PC-3 (cell line): ENCODE results near the gene DNPH1. TPM values are rescaled to one million over a fixed set of nuclear protein-coding genes. Genes with fewer than 3 reads are reported as not detected.

Experiments used
- ATAC-seq: fragments of 200-7000 bp; cut with Tn5 transposase; 2 replicates; pipeline ENCODE4 v1.9.1; 2020; ENCODE audit warnings: mild to moderate bottlenecking, moderate library complexity
- BruUV-seq: library from RNA; stranded (reverse); fragments of 400-500 nt; replicated peaks from 2 replicates; lab custom pipeline; 2021; lab: Mats Ljungman, UMichigan
- CTCF ChIA-PET: fragments of 300-600 bp; sonication (Branson Sonifier 250); formaldehyde crosslinking; loops from one replicate; lab custom pipeline; 2022; ENCODE audit warnings: antibody characterized with exemption; lab: Charles Lee
- POLR2A ChIA-PET: fragments of 300-600 bp; sonication (Branson Sonifier 250); formaldehyde crosslinking; loops from one replicate; lab custom pipeline; 2022; ENCODE audit warnings: antibody characterized with exemption; ENCODE audit not compliant: unreplicated experiment; lab: Charles Lee
- DNase-seq: peaks from one replicate; pipeline ENCODE4 v3.0.0-alpha.2; 2015
- H2AFZ ChIP-seq: fragments of 300-600 bp; sonication (generic); 2 replicates; pipeline ENCODE4 v1.6.0; 2016; ENCODE audit warnings: antibody characterized with exemption, low read length
- H3F3A ChIP-seq: fragments of 300-600 bp; sonication (generic); one replicate; pipeline ENCODE4 v1.6.0; 2017; ENCODE audit warnings: antibody characterized with exemption, low read length, control low read depth, mild to moderate bottlenecking; ENCODE audit not compliant: unreplicated experiment
- H3K27ac ChIP-seq: fragments of 300-600 bp; sonication (generic); 2 replicates; pipeline ENCODE4 v1.5.1; 2016; ENCODE audit warnings: mild to moderate bottlenecking, low read length
- H3K27me3 ChIP-seq: fragments of 300-600 bp; sonication (generic); 2 replicates; pipeline ENCODE4 v1.6.1; 2016; ENCODE audit warnings: low read length, mixed read lengths
- H3K36me3 ChIP-seq: fragments of 300-600 bp; sonication (generic); 2 replicates; pipeline ENCODE4 v1.6.1; 2016; ENCODE audit warnings: low read depth, mixed run types, low read length, mixed read lengths
- H3K4me1 ChIP-seq: fragments of 300-600 bp; sonication (generic); 2 replicates; pipeline ENCODE4 v1.5.1; 2016; ENCODE audit warnings: low read length; ENCODE audit not compliant: insufficient read depth
- H3K4me2 ChIP-seq: fragments of 300-600 bp; sonication (generic); 2 replicates; pipeline ENCODE4 v1.6.0; 2016; ENCODE audit warnings: low read length
- H3K4me3 ChIP-seq: fragments of 300-600 bp; sonication (generic); 2 replicates; pipeline ENCODE4 v1.5.1; 2016; ENCODE audit warnings: mild to moderate bottlenecking, low read length, mixed read lengths
- H3K79me2 ChIP-seq: fragments of 300-600 bp; sonication (generic); 2 replicates; pipeline ENCODE4 v1.6.1; 2017; ENCODE audit warnings: low read length, mixed read lengths
- H3K9ac ChIP-seq: fragments of 300-600 bp; sonication (generic); 2 replicates; pipeline ENCODE4 v1.6.0; 2016; ENCODE audit warnings: mild to moderate bottlenecking, low read length
- H3K9me2 ChIP-seq: fragments of 300-600 bp; sonication (generic); replicated peaks from 2 replicates; pipeline ENCODE4 v1.6.1; 2016; ENCODE audit warnings: mixed run types, low read length, mixed read lengths
- H3K9me3 ChIP-seq: fragments of 300-600 bp; sonication (generic); 2 replicates; pipeline ENCODE4 v1.6.1; 2016; ENCODE audit warnings: low read length, mixed read lengths
- H4K20me1 ChIP-seq: fragments of 300-600 bp; sonication (generic); 2 replicates; pipeline ENCODE4 v1.6.1; 2016; ENCODE audit warnings: low read length, mixed read lengths
- EZH2 ChIP-seq: fragments of 300-600 bp; sonication (generic); IDR thresholded peaks from one replicate; pipeline ENCODE4 v1.6.1; 2017; ENCODE audit warnings: antibody characterized with exemption, mild to moderate bottlenecking, low read length; ENCODE audit not compliant: unreplicated experiment
- EZH2phosphoT487 ChIP-seq: fragments of 300-600 bp; sonication (generic); IDR thresholded peaks from 2 replicates; pipeline ENCODE4 v1.6.1; 2018; ENCODE audit warnings: mild to moderate bottlenecking, antibody characterized with exemption, low read length, borderline replicate concordance
- intact Hi-C: fragments of 100-400 bp; cut with micrococcal nuclease; formaldehyde crosslinking; loops from 2 replicates; pipeline ENCODE4 v1.9.0; 2023
- total RNA-seq: library from RNA; depleted of rRNA; stranded (reverse); fragments of >200 nt; gene quantifications from 2 replicates; pipeline ENCODE4 v1.2.3, GENCODE V29; 2014
- TF ChIP-seq, protein P1 (sequence below): fragments of 300-600 bp; sonication (generic); conservative IDR thresholded peaks from 2 replicates; pipeline ENCODE4 v1.5.1; 2017; ENCODE audit warnings: antibody characterized with exemption, low read depth, mild to moderate bottlenecking, low read length

DNPH1 gene
- total RNA-seq, 1 experiment from 2014 or later, result 128 TPM

DNA sequence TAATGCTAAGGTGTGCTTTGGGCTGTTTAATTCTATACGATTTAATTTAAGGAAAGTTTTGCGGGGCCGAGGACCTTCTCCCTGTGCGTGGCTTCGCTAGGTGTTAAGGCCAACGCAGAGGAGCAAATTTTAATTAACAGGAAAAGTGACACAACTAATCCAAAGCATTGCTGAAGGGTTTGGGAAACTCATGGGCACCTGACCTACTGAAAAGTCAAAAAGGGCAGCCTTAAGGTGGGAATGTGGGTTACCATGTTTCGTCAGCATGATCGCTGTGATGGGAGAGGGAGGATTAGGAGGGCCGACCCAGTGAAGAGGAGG lies 47.7 kb downstream of the DNPH1 start:
- Histone ChIP-seq H3K79me2 (no peaks in the 10 kb centered on the region), H2AFZ (peak overlapping the region; percentile 83), H3K27ac (peak overlapping the region; percentile 22; the same call in 1 of the 2 replicates), H3K9me2 (no peaks in the 10 kb centered on the region), H3K9me3 (no peaks in the 10 kb centered on the region), H3K4me3 (peak overlapping the region; percentile 79), H3F3A (no peaks in the 10 kb centered on the region), H3K27me3 (no peaks in the 10 kb centered on the region), H3K9ac (peak overlapping the region; percentile 79), H3K4me1 (peaks cover 13% of the 10 kb centered on the region), H3K36me3 (peaks cover 16% of the 10 kb centered on the region), H4K20me1 (no peaks in the 10 kb centered on the region), H3K4me2 (peak overlapping the region; percentile 93)
- TSS peak; percentile 88 for BruUV-seq
- TF ChIP-seq, protein P1, sequence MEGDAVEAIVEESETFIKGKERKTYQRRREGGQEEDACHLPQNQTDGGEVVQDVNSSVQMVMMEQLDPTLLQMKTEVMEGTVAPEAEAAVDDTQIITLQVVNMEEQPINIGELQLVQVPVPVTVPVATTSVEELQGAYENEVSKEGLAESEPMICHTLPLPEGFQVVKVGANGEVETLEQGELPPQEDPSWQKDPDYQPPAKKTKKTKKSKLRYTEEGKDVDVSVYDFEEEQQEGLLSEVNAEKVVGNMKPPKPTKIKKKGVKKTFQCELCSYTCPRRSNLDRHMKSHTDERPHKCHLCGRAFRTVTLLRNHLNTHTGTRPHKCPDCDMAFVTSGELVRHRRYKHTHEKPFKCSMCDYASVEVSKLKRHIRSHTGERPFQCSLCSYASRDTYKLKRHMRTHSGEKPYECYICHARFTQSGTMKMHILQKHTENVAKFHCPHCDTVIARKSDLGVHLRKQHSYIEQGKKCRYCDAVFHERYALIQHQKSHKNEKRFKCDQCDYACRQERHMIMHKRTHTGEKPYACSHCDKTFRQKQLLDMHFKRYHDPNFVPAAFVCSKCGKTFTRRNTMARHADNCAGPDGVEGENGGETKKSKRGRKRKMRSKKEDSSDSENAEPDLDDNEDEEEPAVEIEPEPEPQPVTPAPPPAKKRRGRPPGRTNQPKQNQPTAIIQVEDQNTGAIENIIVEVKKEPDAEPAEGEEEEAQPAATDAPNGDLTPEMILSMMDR, result no peak
- TF ChIP-seq EZH2, result no peak
- CTCF ChIA-PET, result no interaction called here
- intact Hi-C loops, result no loop called here
- ATAC-seq (no peak), DNase-seq (no peak)
- POLR2A ChIA-PET, result no interaction called here

DNA sequence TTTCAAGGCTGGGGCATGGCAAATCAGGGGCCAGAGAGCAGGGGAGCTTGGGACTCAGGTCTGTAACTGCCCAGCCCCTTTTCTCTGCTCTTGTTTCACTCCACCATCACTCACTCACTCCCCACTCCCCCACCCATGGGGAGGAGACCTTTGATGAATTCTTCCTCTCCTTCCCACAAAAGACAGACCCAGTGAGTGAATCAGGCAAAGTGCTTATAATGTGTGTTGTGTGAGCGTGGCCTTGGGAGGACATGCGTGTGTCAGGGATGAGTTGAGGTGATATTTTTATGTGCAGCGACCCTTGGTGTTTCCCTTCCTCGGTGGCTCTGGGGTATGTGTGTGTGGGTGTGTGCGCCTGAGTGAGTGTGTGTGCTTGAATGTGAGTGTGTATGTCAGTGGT lies 48.3 kb downstream of the DNPH1 start:
- Histone ChIP-seq H3K4me1 (peaks cover 13% of the 10 kb centered on the region), H3K27me3 (no peaks in the 10 kb centered on the region), H3K9me2 (no peaks in the 10 kb centered on the region), H3K36me3 (peaks cover 22% of the 10 kb centered on the region), H3K9ac (no peak overlapping the region), H3K4me3 (no peak overlapping the region), H3K79me2 (0 out of 2 replicates have a peak, but pooled peaks cover 2% of the 10 kb centered on the region), H3K4me2 (peak overlapping the region; percentile 93; the same call in 1 of the 2 replicates), H3F3A (no peaks in the 10 kb centered on the region), H2AFZ (no peak overlapping the region), H3K27ac (no peak overlapping the region), H4K20me1 (no peaks in the 10 kb centered on the region), H3K9me3 (no peaks in the 10 kb centered on the region)
- BruUV-seq, result no TSS peak
- TF ChIP-seq EZH2phosphoT487 (no peak), EZH2 (no peak)
- TF ChIP-seq, protein P1, result no peak
- POLR2A ChIA-PET, result no interaction called here
- intact Hi-C loops, result no loop called here
- ATAC-seq, result no peak
- CTCF ChIA-PET, result interaction anchor here (1.1 kb wide), 1 partner anchor 37 kb away, joined by 3 read pairs; no protein-coding TSS in a partner anchor
- DNase-seq, result no peak

DNA sequence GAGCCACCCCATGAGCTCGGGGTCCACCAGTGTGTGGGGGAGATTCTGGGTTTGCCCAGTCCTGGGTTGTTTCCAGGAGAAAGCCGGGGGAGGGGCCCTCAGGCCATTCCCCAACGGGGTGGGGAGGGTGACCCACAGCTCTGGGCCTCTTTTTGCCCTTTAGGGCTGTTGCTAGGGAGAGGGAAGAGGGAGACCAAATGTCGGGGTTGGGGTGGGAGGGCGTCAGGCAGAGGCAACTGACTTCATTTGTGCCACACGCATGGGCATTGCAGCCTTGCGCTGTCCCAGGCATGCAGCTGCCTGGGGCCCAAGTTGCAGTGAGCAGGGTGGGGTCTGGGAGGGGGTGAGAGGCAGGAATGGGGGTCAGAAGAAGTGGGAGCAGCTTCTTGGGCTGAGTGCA lies 49.2 kb downstream of the DNPH1 start:
- H4K20me1 ChIP-seq, result no peaks in the 10 kb centered on the region
- no peak overlapping the region for H2AFZ ChIP-seq
- no peak overlapping the region for H3K9ac ChIP-seq
- no peak overlapping the region for H3K4me2 ChIP-seq
- peaks cover 31% of the 10 kb centered on the region for H3K36me3 ChIP-seq
- TF ChIP-seq, protein P1, result no peak
- TF ChIP-seq EZH2phosphoT487 (no peak), EZH2 (no peak)
- no peak overlapping the region for H3K27ac ChIP-seq
- peaks cover 11% of the 10 kb centered on the region for H3K79me2 ChIP-seq
- no peaks in the 10 kb centered on the region for H3K9me2 ChIP-seq
- no peaks in the 10 kb centered on the region for H3F3A ChIP-seq
- DNase-seq (no peak), ATAC-seq (no peak)
- H3K27me3 ChIP-seq, result no peaks in the 10 kb centered on the region
- H3K4me1 ChIP-seq, result peaks cover 15% of the 10 kb centered on the region
- intact Hi-C loops, result no loop called here
- POLR2A ChIA-PET, result no interaction called here
- H3K4me3 ChIP-seq, result no peak overlapping the region
- no peaks in the 10 kb centered on the region for H3K9me3 ChIP-seq
- CTCF ChIA-PET, result no interaction called here
- BruUV-seq, result no TSS peak
